ENCODE data around the gene CCDC88B.

- no peak for TF ChIP-seq CTCF (IDR thresholded peaks at IDR 0.05)
- no peak for TF ChIP-seq ZFX (IDR thresholded peaks at IDR 0.05; ENCODE audit: borderline replicate concordance)
Observed at GRCh38 chr11:64367931-64368672, 28.1 kb downstream of the CCDC88B start.

Data from 22Rv1 (cell line).